HCEC 1CT (cell line): ENCODE data around the gene CEP78.

Source experiments
- DNase-seq: peaks from one replicate; pipeline ENCODE4 v3.0.0-alpha.2; 2017

The CEP78 gene

DNA sequence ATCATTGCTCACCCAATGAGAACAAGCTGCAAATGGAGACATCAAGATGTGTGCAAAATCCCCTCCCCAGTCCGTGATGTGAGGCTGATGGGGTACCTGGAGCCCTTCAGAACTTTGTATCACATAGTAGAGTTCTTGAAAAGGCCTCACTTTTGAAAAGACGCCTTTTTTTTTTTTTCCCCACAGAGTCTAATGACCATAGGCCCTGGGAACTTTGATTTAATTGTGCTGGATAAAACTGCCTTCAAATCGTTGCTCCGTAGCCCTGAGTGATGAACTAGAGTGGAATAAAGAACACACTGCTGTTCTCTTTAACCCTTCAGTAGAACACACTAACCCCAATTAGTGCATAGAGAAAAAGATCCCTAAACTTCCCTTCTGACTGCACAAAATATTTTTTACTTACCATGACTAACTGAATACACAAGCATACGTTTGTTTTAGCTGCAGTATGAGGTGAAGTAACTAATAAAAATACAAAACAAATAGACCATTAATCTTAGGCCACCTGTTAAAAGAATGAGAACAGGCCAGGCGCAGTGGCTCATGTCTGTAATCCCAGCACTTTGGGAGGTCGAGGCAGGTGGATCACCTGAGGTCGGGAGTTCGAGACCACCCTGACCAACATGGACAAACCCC, 76.1 kb downstream of the CEP78 start:
- DNase-seq = no peak

DNA sequence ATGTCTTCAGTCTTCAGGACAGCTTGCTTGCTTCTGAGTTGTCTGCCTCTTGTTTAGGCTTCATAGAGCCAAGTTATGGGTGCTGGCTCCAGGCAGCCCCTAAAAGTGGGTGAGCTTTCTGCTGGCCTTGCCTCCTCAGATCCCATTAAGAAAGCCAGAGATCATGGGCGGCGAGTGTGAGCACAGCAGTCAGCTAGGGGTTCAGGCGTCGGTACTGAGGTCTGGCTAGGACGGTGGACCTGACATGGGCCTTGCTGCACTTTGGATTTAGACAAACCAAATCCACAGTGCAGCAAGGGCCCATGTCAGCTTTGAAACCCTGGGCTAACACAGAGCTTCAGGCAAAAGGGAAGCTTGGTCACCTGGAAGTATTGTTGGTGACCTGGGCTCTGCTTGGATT, 78.7 kb downstream of the CEP78 start:
- DNase-seq = no peak

DNA sequence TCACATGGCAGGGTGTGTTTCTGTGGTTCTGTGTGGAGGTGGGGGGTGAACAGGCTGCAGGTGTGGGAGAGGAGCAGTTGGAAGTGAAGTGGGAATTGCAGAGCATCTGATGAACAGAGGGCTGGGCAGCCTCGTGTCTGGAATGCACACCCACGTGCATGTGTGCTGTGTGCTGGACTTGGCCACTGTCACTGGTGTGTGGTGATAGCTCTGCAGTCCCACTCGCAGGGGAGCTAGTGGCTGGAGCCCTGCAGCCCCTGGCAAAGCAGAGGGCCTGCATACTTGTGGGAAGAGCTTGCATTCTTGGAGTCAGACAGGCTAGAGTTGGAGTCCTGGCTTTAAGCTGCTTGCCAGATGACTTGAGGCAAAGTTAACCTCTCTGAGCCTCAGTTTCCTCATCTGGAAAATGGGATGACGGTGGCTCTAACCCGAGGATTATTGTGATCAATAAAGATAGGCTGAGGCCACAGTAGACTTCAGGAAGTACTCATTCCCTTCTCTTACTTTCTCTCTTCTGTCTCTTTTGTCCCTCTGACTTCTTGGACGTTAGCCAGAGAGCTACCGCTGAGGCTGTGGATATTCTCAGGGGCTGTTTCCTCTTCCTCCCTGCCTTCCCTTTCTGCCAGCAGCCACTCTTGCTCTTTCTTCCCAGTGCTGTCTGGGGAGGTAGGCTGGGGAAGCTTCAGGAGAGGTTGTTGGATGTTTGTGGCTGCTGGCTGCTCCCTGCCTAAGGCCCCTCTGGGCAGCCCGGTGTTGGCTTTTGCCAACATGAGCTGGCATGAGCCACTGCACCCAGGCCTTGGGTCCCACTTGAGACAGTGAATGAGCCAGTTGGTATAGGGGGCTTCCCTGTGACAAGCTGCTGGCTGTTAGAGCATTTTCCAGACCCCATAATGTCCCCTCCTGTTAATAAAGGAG, 79.3 kb downstream of the CEP78 start:
- DNase-seq = no peak

DNA sequence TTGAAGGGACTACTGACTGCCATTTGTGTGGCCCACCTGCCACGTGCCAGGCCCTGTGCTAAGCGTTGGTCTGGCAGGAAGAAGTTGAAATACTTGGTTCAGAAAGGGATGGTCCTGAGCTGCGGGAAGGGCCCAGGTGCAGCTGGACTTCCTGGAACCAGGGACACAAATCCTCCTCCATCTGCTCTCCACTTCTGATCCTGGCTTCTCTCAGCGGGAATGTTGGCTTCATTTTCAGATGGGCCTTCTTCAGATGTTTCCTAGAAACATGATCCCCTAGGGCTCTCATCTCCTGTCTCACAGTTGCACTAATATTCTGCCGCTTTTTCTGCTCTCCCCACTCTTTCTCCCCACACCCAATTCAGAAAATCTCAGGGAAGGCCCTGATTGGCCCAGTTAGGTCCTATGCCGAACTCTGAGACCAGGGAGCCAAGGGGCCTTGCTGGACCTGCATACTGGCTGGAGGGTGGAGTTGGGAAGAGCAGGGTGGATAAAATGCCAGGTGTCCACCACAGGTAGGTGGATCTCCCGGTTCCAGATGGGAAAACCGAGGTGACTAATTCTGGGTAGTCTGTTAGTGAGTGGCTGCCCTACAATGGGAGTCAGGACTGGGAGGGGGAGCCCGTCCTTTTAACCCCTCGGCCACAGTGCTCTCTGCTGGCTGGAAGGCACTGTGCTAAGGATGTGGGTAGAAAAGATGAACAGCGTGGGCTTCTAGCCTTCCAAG, 80.5 kb downstream of the CEP78 start:
- DNase-seq = no peak

DNA sequence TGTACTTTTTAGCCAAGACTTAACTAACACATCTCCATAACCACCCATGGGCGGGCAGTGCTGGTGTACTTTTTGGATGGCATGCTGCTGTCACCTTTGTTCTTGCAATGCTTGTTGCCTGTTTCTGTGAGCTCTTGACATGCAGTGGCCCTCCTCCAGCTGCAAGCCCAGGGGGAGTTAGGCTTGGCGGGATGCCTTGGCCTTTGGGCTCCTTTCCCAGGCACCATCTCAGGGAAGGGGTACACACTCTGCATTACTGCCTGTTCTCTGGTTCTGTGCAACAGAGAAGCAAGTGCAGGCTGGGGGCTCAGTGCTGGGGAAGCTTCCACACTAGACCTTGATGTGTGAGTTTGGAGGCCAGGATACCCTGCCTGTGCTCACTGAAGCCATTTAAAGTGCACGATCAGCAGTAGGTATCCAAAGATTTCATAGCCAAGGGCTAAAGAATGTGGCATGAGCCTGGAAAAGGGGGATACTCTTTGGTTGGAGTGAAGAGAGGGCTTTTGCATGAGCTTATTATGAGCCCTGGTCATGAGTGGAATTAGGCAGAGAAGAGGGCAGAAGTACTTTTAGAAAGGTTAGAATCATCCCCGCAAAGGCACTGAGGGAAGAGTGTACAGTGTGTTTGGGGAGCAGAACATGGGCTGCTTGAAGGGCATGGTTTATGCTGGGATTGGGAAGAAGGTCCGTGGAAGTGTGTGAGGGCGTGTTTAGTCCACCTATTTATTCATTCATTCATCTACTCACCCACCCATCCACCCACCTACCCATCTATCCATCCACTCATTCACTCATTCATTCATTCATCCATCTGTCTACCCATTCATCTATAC, 83.5 kb downstream of the CEP78 start:
- DNase-seq = no peak

DNA sequence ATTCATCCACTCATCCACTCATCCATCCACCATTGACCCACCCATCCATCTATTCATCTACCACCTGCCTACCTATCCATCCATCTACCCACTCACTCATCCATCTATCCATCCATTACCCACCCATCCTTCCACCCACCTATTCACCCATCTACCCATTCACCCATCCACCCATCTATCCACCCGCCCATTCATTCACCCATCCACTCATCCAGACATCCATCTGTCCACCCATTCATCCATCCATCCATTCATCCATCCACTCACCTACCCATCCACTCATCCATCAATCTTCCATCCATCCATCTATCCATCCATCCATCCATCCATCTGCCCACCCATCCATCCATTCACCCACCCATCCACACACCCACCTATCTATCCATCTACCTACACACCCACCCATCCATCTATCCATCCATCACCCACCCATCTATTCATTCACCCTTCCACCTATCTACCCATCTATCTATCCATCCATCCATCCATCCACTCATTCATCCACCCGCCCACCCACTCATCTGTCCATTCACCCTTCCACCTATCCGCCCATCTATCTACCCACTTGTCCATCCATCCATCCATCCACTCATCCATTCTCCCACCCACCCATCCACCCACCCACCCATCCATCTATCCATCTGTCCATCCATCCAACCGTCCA, 84.3 kb downstream of the CEP78 start:
- no peak for DNase-seq

DNA sequence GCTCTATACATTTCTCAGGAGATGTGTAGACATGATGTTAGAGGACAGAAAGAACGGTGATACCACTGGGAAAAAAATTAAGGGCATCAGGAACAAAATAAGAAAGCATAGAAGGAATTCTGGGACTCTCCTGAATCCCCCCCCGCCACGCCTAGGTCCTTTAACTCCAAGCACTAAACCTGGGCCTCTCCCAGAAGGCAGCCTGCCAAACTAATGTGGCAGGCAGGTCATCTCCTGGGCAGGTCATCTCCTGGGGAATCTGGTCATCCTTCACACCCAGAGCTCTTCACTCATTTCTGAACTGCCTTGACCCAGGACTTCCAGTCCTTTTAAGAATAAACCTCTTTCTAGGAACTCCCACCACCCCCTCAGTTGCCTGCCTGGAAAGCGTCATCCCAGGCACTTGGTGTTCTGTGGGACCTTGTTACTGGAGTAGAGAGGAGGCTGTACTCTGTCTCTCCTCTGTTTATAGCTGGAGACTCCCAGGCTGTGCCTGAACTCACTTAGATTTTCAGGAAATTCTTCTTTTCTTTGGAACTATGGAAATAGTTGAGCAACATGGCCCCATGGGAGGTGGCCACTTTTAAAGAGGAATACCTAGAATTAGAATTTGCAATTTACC, 85.1 kb downstream of the CEP78 start:
- no peak for DNase-seq

DNA sequence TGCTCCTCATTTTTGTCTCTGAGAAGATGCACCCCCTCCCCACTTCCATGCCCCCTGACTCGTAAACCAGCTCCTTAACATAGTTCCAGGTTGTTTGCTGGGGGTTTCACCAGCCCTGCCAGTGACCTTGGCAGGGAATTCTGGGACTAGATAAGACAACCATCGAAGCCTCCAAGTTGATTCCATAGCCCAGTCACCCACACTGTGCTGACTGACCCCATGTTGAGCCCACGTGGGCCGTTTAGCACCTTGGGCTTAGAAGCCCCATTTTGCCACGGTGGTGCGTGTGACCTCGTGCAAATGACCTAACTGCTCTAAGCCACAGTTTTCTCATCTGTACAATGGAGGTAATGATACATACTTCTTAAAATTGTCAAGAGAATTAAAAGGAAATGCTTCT, 85.6 kb downstream of the CEP78 start:
- no peak for DNase-seq

DNA sequence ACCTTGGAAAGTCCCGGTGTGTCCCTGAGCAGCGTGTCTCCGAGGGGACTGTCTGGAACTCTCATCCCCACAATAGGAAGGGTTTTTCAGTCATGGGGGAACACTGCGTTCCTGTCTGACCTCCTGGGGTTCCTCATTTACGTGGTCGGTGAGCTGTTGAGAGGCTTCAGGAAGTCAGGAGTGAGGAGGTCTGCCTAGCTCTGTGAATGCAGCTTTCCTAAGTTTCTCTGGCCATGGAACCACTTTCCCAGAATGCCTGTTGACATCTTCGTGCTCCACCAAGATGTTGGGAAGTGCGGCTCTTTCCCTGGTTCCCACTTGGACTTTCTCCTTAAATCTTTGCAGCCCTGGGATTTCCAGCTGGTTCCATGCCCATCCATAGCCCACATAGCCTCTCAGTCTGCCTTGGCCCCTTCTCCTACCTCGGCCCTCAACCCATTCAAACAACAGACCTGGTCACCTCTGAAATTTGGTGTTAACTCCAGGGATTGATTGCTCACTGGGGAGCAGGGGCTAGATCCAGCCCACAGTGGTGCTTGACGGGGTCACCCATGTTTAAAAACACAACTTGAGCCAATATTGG, 88.3 kb downstream of the CEP78 start:
- no peak for DNase-seq

DNA sequence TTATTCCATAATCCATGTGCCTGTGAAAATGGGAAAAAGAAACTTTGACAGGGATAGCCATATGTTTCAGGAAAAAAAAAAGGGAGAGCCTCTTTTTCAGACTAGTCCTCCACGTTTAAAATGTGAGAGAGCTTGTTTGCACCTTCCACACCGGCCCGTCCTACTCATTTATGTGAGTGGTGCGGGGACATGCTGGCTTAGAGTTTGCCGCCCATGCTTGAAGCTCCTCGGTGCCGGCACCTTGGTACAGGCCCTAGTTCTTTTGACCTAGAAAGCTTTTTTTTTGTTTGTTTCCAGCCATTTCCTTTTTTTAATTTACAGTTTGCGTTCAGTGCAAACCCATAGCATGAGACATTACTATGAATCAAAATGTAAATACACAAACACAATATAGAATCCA, 88.8 kb downstream of the CEP78 start:
- no peak for DNase-seq

DNA sequence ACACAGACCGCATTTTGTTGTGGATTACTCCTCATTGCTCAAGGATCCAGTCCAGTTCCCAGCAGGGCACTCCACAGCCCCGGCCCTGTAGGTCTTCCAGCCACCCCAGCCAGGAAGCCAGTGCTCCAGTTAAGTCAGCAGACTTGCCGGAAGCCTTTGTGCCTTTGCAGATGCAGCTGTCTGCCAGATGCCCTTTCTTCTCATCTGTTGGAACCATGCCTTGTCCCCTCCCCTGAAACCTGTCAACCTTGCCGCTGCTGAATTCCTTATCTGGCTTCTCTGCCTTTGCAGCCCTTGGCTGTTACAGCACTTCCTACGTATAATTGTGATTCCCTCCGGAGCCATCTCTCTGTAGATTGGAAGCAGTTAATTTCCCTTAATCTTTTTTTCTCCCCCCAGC, 89.5 kb downstream of the CEP78 start:
- no peak for DNase-seq

DNA sequence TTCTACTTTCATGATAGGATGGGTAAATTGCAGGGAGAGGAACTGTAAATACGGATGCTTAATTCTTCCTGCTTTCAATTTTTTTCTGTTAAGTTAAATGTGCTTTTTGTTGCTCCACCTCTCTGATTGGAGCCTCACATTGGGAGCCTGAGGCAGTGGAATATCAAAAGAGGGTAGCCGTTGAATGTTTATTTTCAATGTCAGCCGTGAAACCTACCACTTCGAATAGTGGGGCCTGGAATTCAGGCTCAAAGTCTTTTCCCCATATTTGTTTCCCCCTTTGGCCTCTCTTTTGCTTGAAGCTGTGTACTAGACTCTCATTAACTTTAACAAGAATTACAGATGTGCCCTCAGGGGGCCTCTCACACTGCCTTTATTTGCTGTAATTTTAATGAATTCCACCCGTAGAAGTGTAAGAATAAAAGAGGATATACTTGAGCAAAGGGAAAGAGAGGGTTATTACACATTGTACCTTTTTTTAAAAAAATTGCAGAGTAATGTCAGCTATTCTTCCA, 90.0 kb downstream of the CEP78 start:
- DNase-seq = no peak

DNA sequence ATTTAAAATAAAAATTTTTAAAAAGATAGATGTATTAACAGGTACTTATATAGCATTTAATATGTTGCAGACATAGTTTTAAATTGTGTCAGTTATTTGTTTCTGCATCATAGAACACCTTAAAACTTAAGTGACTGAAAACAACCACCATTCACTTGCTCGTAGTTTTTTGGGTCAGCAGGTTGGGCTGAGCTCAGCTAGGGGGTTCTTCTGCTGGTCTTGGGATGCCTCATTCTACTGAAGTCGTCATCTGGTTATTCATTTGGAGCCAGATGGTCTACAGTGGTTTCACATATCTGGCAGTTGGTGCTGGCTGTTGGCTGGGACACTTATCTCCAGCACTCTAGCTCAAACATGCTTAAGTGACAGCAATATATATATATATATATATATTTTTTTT, 90.7 kb downstream of the CEP78 start:
- DNase-seq = no peak
